HG03045 (cell line): ENCODE results near the gene CAB39.

Experiments
- ATAC-seq: cut with Tn5 transposase; IDR thresholded peaks from one replicate; pipeline ENCODE4 v1.9.1; 2021; ENCODE audit warnings: mild to moderate bottlenecking, moderate library complexity; ENCODE audit not compliant: unreplicated experiment

CAB39 gene

DNA sequence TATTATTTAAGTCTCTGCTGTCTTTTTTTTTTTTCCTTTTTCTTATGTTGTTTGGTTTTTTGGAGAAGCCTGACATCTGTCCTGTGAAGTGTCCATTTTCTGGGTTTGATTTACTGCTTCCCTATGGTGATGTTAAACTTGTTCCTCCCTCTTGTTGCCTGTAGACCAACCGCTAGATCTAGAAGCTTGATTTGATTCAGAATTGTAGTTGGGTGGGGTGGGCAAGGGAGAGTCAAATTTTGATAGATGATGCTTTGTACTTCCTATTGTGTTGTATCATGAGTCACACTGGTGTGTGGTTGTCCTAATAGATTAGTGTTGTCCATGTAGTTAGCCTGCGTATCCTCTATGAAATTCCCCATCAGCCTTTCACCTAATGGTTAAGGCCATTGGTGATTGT is 35.4 kb downstream of the CAB39 start:
- no peak for ATAC-seq

DNA sequence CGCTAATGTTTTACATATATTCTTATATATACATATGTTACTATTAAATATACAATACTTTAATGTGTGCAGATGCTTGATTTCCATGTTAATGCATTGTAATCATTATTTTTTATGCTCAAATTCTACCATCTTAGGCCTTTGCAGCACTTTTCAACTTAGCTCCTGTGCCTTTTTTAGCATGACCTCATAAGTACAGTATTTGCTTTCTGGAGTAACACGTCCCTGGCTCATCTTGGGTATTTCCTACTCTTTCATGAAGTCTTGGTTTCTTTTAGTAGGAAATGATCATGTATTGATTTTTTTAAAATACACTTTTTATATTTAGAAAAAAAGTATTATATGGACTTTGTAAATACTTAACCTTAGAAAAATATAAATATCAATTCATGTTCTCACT is 36.5 kb downstream of the CAB39 start:
- ATAC-seq = no peak

DNA sequence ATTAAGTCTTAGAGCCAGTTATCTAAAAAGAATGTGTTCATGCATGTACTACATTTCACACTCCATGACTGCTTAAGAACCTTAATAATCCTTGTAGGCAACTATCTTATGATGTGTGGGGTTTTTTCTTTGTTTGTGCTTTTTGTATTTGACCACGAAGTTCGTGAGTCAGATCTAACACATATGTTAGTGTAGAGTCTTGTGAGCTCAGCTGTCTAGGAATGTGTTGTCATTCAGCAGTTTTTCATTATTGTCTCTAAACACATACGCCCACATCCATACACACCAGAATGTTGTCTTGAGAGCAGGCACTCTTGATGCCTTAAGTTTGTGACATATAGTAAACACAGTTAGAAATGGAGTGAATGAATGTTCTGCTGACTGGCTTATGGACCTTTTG is 38.4 kb downstream of the CAB39 start:
- no peak for ATAC-seq

DNA sequence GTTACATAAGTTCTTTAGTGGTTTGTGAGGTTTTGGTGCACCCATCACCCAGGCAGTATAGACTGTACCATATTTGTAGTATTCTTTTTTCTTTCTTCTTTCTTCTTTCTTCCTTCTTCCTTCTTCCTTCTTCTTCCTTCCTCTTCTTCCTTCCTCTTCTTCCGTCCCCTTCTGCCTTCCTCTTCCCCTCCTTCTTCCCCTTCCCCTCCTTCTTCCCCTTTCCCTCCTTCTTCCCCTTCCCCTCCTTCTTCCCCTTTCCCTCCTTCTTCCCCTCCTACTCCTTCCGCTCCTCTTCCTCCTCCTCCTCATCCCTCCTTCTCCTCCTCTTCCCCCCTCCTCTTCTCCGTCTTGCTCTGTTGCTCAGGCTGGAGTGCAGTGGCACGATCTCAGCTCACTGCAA is 41.6 kb downstream of the CAB39 start:
- ATAC-seq = no peak

DNA sequence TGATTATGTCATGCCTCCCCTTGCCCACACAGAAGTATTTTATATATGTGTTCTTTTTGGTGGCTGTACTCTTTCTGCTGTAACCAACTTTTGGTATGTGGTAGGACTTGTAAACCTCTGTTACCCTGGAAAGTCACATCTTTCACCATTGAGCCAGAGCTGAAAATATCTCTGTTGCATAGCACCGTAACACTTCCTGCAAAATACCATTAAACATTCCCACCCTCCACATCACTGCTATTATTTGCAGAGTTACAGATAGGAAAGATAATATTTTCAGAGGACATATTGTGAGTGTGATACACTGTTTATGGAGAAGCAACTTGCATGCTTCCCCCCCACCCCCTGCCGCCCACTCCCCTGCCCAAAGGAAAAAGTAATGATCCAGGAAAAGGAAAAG is 44.8 kb downstream of the CAB39 start:
- no peak for ATAC-seq

DNA sequence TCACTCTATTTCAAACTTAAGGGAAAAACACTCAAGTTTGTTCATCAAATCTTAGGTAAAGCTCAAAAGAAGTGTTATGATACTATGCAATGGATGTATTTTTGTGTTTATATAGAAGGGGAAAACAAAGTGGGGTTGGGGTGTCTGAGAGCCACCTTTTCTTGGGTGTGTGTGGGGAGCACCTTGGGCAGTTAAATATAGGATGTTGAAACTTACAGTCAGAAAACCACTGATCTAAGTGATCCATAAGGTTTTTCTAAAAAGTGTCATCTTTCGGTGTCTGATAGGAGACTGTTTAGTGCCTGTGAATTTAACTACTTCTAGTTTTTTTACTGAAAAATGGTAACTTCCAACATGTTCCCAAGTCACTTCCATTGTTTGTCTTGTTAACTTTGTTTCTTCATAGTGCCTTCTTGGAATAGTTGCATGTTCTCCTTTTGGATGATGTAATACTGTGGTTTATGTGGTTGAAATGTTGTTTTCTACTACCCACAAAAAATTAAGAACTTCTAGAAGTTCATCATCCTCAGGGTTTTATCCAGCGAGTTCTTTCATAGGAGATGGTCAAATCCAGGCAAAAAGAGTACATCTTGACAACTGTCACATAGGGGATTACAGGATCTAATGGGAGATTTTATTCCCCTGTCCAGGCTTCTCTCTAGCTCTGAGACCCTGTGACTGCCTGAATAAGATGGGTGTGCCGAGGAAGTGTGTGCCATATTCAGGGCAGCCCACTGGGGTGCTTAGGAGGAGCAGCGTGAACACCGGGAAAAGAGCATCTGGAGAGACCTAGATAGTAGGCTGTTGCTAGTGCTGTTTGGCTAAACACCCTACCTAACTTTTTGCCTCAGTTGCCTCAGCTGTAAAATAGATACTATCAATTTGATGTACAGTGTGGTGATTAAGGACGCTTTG is 46.2 kb downstream of the CAB39 start:
- no peak for ATAC-seq

DNA sequence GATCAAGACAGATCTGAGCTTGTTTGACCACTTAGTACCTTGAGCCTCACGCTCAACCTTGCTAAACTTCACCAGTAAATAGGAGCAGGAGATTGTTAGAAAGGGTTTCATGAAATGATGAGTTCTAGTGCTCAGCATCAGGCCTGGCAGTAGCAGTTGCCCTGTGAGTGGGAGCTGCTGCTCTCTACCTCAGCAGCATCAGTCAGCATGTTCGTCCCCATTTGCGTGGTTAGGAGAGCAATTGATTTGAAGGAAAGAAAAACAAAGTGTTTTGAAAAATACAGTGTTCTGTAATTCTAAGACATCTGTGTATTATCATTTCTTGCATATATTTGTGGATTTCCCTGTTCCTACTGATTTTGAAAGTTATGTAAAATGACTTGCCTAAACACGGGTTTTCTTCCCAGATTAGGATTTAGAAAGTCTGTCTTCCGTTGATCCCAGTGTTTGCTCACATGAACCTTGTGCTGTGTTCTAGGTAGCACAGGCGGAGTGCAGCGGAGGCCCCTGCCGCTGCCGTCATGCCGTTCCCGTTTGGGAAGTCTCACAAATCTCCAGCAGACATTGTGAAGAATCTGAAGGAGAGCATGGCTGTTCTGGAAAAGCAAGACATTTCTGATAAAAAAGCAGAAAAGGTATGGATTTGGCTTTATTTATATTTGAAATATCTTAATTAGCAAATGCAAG is 47.0 kb downstream of the CAB39 start:
- ATAC-seq = no peak

DNA sequence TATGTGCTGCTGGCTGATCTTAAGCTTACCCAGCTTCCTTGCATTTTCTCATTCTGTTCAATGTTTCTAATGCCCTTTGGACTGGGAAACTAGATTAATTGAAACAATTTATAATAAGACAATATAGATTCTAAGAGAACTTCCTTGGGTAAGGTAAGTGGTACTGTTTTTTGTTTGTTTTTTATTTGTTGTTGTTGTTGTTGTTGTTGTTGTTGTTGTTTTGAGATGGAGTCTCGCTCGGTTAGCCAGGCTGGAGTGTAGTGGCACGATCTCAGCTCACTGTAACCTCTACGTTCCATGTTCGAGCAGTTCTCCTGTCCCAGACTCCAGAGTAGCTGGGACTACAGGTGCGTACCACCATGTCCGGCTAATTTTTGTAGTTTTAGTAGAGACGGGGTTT is 49.1 kb downstream of the CAB39 start:
- no peak for ATAC-seq

DNA sequence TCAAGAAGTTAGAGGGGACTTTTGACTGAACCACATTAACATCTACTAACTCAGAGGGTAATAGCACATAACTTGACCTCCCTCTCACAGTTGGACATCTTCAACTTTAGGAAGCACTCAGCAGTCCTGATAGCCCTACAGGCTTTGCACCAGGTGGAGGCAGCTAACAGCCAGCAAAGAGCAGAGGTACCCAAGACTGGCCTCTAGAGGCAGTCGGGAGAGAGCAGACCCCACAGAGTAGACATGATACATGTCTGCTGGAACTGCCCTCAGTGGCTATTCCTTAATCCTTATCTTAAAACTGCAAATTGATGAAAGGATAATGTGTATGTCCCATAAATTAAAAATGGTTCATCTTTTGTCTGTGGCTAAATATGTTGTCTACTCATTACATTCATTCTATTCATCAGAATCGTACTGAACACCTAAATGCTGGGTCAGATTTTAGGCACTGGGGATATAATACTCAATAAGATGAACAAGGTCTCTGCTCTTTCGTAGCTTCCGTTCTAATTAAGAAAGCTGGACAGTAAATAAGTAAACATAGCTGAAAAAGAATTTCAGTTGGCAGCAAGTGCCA is 49.8 kb downstream of the CAB39 start:
- peak; percentile 50 for ATAC-seq

DNA sequence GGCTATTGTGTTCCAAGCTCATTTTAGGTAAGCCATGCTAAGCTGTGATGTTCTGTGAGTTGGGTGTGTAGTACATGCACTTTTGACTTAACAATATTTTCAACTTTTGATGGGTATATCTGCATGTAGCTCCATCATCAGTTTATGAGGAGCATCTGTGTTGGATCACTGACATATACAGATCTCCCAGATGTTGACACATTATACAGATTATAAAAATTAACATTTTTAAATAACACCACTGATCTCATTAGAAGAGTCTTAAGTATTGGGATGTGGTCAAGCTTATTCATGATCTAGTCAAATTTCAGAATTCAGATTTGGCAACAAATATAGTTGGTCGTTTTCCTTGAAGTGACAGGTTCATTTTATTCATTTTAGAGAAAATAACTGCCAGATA is 51.7 kb downstream of the CAB39 start:
- ATAC-seq = no peak

DNA sequence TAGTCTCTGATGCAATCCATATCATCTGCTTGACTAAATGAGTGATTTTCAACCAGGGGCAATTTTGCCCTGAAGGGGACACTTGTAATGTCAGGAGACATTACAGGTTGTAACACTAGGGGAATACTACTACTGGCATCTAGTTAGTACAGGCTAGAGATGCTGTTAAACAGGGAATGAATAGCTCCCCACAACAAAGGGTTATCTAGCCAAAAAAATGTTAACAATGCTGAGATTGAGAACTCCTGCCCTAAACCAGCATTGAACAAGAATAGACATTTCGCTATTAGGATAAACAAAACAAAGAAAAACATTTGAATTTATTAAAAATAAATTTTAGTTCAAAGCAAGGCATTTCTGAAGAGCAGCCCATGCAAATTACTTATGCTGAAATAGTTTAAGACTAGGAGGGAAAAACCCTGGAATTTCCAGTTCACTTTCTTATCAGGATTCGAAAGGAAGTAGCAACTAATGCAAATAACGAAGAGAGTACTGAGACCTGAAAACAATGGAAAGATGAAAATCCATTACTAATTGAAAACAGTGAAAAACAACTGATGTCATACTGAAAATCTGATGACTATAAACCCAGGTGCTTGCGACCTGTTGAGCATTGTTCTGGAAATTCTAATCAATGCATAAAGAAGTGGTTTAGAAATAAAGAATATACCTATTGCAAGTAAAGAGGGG is 53.1 kb downstream of the CAB39 start:
- no peak for ATAC-seq

DNA sequence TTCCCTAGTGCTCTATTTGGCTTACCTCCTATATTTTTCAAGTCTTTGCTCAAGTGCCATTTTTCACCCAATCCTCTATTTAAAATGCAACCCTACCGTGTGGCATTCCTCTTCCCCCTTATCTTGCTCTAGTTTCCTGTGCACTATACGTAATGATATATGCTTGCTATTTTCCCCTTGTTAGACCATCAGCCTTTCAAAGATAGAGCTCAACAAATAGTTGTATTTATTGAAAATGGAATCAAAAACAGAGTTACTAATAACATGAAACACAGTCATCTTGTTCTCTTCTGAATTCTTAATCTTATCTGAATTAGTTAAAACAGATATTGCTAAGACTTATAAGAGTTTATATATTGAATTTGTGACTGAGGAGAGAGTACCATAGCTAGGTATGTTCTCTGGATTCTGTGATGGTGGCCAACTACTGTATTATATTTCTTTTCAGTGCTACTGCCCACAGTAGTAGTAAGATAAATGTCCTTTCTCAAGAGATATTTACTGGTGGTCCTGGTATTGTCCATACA is 55.3 kb downstream of the CAB39 start:
- no peak for ATAC-seq

DNA sequence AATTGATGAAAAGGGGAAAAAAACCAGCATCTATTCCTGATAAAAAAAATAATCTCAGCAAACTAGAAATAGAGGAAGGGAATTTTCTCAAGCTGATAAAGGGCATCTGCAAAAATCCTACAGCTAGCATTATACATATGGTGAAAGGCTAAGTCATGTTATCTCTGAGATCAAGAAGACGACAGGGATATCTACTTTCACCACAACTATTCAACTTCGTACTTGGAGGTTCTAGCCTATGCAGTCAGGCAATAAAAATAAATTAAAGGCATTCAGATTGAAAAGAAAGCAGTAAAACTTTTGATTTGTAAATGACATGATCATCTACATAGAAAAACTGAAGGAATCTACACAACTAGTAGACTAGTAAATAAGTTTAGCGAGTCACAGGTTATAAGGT is 58.2 kb downstream of the CAB39 start:
- no peak for ATAC-seq

DNA sequence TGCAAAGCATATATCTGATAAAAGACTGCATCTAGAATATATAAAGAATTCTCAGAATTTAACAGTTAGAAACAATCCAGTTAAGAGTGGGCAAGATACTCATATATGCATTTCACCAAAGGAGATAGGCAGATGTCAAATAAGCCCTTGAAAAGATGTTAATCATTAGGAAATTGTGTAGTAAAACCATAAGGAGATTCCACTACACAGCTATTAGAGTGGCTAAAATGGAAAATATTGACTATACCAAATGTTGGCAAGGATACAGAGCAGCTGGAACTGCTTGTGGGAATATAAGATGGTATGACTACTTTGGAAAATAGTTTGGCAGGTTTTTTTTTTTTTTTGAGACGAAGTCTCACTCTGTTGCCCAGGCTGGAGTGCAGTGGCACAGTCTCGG is 59.5 kb downstream of the CAB39 start:
- no peak for ATAC-seq

DNA sequence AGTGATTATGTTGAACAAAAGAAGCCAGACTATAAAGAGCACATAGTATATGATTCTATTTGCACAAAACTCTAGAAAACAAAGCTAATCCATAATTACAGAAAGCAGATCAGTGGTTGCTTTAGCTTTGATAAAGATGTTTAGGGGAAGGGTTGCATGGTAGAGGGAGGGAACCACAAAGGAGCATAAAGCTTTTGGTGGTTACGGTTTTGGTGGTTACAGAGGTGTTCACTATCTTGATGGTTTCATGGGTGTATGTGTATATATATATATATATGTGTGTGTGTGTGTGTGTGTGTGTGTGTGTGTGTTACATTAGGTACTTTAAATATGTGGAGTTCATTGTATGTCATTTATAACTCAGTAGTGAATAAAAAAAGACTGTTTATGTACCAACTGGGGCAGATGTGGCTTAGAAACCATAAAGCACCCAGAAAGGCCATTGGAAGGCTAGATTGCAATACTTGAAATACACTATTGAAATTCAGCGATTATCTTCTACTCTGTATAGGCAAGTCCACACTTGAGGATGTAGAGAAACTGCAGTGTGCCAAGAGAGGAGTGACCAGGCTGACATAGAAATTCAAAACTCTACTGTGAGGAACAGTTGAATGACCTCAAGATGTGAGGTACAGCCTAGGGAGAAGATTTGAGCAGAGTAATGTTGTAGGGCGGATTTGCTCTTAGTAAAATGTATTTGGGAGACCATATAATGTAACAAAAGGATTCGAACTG is 60.6 kb downstream of the CAB39 start:
- no peak for ATAC-seq

DNA sequence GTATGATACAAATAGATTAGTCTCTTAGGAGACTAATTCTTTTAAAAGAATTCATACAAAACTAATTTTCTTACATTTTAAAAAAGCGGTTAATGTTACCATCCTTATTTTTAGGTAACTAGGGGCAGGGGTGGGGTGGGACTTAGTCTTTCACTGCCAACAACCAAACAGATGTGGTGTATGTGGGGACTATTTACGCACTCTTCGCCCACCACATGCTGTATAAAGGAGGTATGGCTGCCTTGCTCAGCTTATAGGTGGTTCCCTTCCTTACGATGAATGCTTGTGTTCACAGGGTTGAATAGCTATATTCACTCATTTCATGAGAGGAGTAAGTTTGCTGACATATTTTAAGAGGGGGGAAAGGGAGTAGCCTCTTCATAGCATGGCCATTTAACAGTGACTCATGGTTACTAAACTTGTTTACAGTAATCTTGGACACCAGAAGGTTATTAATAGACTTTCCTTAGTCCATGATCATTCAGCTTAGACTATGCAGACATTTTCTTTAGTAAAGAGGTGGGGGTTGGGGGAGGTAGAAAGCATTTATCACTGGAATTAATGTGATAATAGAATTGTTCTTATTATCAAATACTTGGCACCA is 61.8 kb downstream of the CAB39 start:
- no peak for ATAC-seq

DNA sequence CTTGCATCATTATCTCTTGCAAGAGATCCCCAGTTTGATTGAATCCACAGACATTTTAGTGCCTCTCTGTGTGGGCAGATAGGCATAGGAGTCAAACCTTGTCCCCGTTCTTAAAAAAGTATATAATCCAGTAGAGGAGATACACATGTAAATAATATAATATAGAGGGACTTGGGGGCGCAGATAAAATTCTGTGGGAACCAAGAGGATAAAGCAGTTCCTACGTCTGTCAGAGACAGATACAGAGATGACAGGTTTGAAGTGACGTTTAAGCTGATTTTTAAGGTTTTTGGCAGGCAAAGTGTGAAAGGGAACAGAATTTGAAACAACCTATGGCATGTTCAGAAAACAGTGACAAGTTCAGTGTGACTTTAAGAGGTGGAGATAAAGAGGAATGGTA is 63.1 kb downstream of the CAB39 start:
- ATAC-seq = no peak

DNA sequence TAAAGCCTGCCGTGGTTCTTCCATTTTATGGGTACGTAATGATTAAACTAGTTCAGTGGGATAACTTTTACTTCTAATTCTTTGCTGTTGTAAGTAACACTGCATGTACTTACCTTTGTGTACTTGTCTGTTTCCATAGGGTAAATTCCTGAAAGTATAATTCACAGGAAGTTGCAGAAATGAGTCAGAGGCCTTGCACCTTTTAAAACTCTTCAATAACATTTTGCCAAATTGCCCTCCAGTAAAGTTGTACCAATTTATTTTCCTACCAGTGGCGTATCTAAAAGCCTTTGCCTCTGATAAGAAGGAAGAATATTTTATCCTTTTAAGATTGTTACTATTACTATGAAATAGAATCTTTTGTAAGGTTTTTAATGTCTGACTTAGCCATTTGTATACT is 65.1 kb downstream of the CAB39 start:
- ATAC-seq = no peak

DNA sequence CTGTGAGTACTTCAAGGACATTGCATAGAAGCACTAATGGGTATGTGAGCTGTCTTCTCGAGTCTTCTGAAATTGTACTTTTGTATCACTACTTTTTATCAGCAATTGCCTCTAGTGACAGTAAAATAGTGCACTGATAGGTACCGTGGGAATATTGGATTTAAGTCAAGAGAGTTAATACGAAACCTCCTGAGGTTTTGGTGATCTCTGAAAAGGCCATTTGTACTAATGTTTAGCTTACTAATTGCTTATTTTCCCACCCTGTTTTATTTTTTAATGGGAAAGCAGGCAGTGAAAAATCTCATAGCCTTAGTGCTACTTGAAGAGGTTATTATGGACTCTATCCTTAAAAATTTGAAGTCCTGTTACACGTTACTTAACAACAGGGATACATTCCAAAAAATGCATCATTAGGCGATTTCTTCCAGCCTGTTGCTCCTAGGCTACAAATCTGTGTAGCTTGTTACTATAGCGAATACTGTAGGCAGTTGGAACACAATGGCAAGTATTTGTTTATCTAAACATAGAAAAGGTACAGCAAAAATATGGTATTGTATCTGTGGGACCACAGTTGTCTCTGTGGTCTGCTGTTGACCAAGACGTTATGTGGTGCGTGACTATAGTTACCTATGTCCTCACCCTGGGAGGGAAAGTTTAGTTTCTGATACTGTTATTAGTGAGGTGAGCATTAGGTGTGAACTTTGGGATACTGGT is 65.9 kb downstream of the CAB39 start:
- no peak for ATAC-seq

DNA sequence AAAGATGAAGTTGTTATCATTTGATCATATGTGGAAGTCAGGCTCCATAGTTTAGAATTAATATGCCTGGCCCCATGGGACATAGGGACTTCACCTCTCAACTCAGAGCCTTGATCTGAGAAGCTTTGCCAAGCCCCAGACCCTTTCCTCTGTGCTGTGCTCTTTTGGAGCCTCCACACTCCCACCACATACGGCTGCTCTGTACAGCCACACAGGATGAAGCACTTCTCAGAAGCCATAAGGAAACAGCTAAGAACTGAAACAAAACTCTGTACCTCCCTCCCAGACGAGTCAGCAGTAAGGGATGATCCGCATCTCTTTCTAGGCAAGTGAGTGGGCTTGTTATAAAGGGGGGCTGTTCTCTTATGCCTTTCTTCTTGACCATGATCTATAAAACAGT is 66.5 kb downstream of the CAB39 start:
- ATAC-seq = no peak
